CD4-positive, alpha-beta T cell (primary cell): ENCODE results near the gene TMEM131. TPM values are rescaled to one million over a fixed set of nuclear protein-coding genes. Genes with fewer than 3 reads are reported as not detected.

Experiments
- ATAC-seq: fragments of 200-7000 bp; cut with Tn5 transposase; one replicate; pipeline ENCODE4 v1.10.0; 2022; ENCODE audit warnings: mild to moderate bottlenecking; ENCODE audit not compliant: poor library complexity
- CTCF ChIA-PET: fragments of 350-600 bp; sonication (Branson Sonifier 250); formaldehyde crosslinking; loops from one replicate; lab custom pipeline; 2021; ENCODE audit warnings: antibody characterized with exemption, inconsistent platforms; lab: Charles Lee
- POLR2A ChIA-PET: fragments of 350-600 bp; sonication (Branson Sonifier 250); formaldehyde crosslinking; loops from one replicate; lab custom pipeline; 2021; ENCODE audit warnings: antibody characterized with exemption, inconsistent platforms; lab: Charles Lee
- DNase-seq, 14 experiments: peaks; one replicate each; pipeline ENCODE4 v3.0.0-alpha.2; 2013 to 2020; ENCODE audit warnings: mixed read lengths in 2 of 14
- H3K27ac ChIP-seq, 2 donors: one replicate each; pipeline versions ENCODE4 v1.5.1 to v1.7.0; 2013; ENCODE audit warnings: low read length in 2 of 2, low read depth in 1 of 2, mild to moderate bottlenecking in 1 of 2
- H3K27me3 ChIP-seq, 2 experiments: 1 replicate in 1 of 2; 2 replicates in 1 of 2; pipeline versions ENCODE4 v1.6.1 to v1.7.0; 2013; ENCODE audit warnings: low read length in 2 of 2, control low read depth in 1 of 2, mild to moderate bottlenecking in 1 of 2, moderate library complexity in 1 of 2; ENCODE audit not compliant: insufficient read depth in 2 of 2, control insufficient read depth in 1 of 2
- H3K36me3 ChIP-seq: one replicate; pipeline ENCODE4 v1.6.1; 2013; ENCODE audit warnings: low read length, control low read depth; ENCODE audit not compliant: insufficient read depth
- H3K4me1 ChIP-seq: one replicate; pipeline ENCODE4 v1.6.1; 2013; ENCODE audit warnings: low read length, control low read depth; ENCODE audit not compliant: insufficient read depth
- H3K4me3 ChIP-seq: one replicate; pipeline ENCODE4 v1.5.1; 2013; ENCODE audit warnings: mild to moderate bottlenecking, low read length, moderate library complexity
- H3K9me3 ChIP-seq, 2 experiments: 1 replicate in 1 of 2; 2 replicates in 1 of 2; pipeline versions ENCODE4 v1.6.1 to v1.7.0; 2013; ENCODE audit warnings: low read length in 2 of 2, mild to moderate bottlenecking in 2 of 2, control low read depth in 1 of 2, moderate library complexity in 1 of 2; ENCODE audit not compliant: control insufficient read depth in 1 of 2, insufficient read depth in 1 of 2
- H3K27ac Mint-ChIP-seq: one replicate; pipeline ENCODE4 v1.8.0; 2020; ENCODE audit warnings: mixed read lengths
- H3K27me3 Mint-ChIP-seq: one replicate; pipeline ENCODE4 v1.8.0; 2021; ENCODE audit warnings: mixed read lengths
- H3K36me3 Mint-ChIP-seq: one replicate; pipeline ENCODE4 v1.8.0; 2021; ENCODE audit warnings: low read depth, mixed read lengths
- H3K4me1 Mint-ChIP-seq: one replicate; pipeline ENCODE4 v1.8.0; 2021; ENCODE audit warnings: low read depth, mixed read lengths
- H3K4me3 Mint-ChIP-seq: one replicate; pipeline ENCODE4 v1.8.0; 2020; ENCODE audit warnings: mild to moderate bottlenecking, mixed read lengths
- H3K9me3 Mint-ChIP-seq: one replicate; pipeline ENCODE4 v1.8.0; 2020; ENCODE audit warnings: mixed read lengths
- CTCF ChIP-seq: fragments of 200-600 bp; IDR thresholded peaks from one replicate; pipeline ENCODE4 v1.8.0; 2022; ENCODE audit warnings: antibody characterized with exemption, mild to moderate bottlenecking
- intact Hi-C, 2 experiments: fragments of 100-400 bp; cut with DNase I in 1 of 2; cut with micrococcal nuclease in 1 of 2; formaldehyde crosslinking; loops; one replicate each; pipeline versions ENCODE4 v1.15.1 to v1.9.0; 2023 to 2025; cut with DNase I, micrococcal nuclease
- total RNA-seq, 174 experiments: library from RNA in 2 of 174; stranded (reverse) in 2 of 174; gene quantifications; one replicate each; pipeline ENCODE4 v1.2.3 and lab custom pipeline; 2021 to 2026

Gene TMEM131
- total RNA-seq, 2 experiments from 2014 or later, result 29.2 to 33.6 TPM

- intact Hi-C loops, result loop anchor here in 1 of 2 experiments (10.0 kb wide), 2 partner anchors 276 to 1106 kb away; partner anchors contain the start of gene TMEM131
- H3K27me3 ChIP-seq, result no peaks in the 10 kb centered on the region
- TF ChIP-seq CTCF, result no peak
- H3K9me3 ChIP-seq, result no peaks in the 10 kb centered on the region
- peaks cover 96% of the 10 kb centered on the region for H3K4me1 ChIP-seq
- peak overlapping the region; percentile 89 for H3K4me3 Mint-ChIP-seq
- DNase-seq (peak in 2 of 14 experiments; percentile 32 to 43), ATAC-seq (peak; percentile 28)
- H3K4me1 Mint-ChIP-seq, result peaks cover 93% of the 10 kb centered on the region
- ChIA-PET POLR2A (interaction anchor here (0.7 to 3.4 kb wide), 13 partner anchors 9 to 746 kb away, joined by 3 to 20 read pairs (median 6); partner anchors contain the start of genes ACTR1B and COX5B), CTCF (interaction anchor here (1.0 to 2.0 kb wide), 7 partner anchors 9 to 128 kb away, joined by 3 to 13 read pairs (median 5); no protein-coding TSS in a partner anchor)
- H3K27ac ChIP-seq, result peak overlapping the region; percentile 75 to 88
- H3K9me3 Mint-ChIP-seq, result no peaks in the 10 kb centered on the region
- H3K27me3 Mint-ChIP-seq, result no peaks in the 10 kb centered on the region
- peaks cover 69% of the 10 kb centered on the region for H3K36me3 ChIP-seq
- peak overlapping the region; percentile 76 for H3K4me3 ChIP-seq
- H3K36me3 Mint-ChIP-seq, result peaks cover 87% of the 10 kb centered on the region
- H3K27ac Mint-ChIP-seq, result peak overlapping the region; percentile 98
These were observed 276.8 kb downstream of the TMEM131 start for GRCh38 chr2:97718942-97719341.

GRCh38 chr2:97718051-97718882 is 277.5 kb downstream of the TMEM131 start:
- Histone ChIP-seq H3K9me3 (no peaks in the 10 kb centered on the region), H3K27ac (peak overlapping the region; percentile 75 to 88), H3K4me1 (peaks cover 95% of the 10 kb centered on the region), H3K27me3 (no peaks in the 10 kb centered on the region), H3K36me3 (peaks cover 62% of the 10 kb centered on the region), H3K4me3 (peak overlapping the region; percentile 76)
- peak overlapping the region; percentile 89 for H3K4me3 Mint-ChIP-seq
- DNase-seq (peak; percentile 57 to 89 (median 74)), ATAC-seq (peak; percentile 88)
- intact Hi-C loops, result loop anchor here in 1 of 2 experiments (10.0 kb wide), 2 partner anchors 277 to 1107 kb away; partner anchors contain the start of gene TMEM131
- peak overlapping the region; percentile 98 for H3K27ac Mint-ChIP-seq
- TF ChIP-seq CTCF, result no peak
- H3K27me3 Mint-ChIP-seq, result no peaks in the 10 kb centered on the region
- H3K9me3 Mint-ChIP-seq, result no peaks in the 10 kb centered on the region
- CTCF ChIA-PET, result interaction anchor here (1.0 to 2.0 kb wide), 7 partner anchors 8 to 128 kb away, joined by 3 to 13 read pairs (median 5); no protein-coding TSS in a partner anchor
- peaks cover 92% of the 10 kb centered on the region for H3K4me1 Mint-ChIP-seq
- POLR2A ChIA-PET, result interaction anchor here (0.7 to 3.4 kb wide), 14 partner anchors 9 to 747 kb away, joined by 3 to 20 read pairs (median 6); partner anchors contain the start of genes ACTR1B and COX5B
- H3K36me3 Mint-ChIP-seq, result peaks cover 89% of the 10 kb centered on the region

- Mint-ChIP-seq H3K27ac (peak overlapping the region; percentile 98), H3K9me3 (no peaks in the 10 kb centered on the region), H3K27me3 (no peaks in the 10 kb centered on the region), H3K4me1 (peaks cover 92% of the 10 kb centered on the region), H3K4me3 (peak overlapping the region; percentile 89), H3K36me3 (peaks cover 84% of the 10 kb centered on the region)
- Histone ChIP-seq H3K4me3 (peak overlapping the region; percentile 76), H3K36me3 (peaks cover 56% of the 10 kb centered on the region), H3K27ac (peak overlapping the region; percentile 75 to 88), H3K9me3 (no peaks in the 10 kb centered on the region), H3K27me3 (no peaks in the 10 kb centered on the region), H3K4me1 (peaks cover 95% of the 10 kb centered on the region)
- DNase-seq (peak in 2 of 14 experiments; percentile 8 to 31), ATAC-seq (no peak)
- CTCF ChIA-PET, result interaction anchor here (0.7 to 2.0 kb wide), 6 partner anchors 10 to 127 kb away, joined by 3 to 13 read pairs (median 4); no protein-coding TSS in a partner anchor
- TF ChIP-seq CTCF, result no peak
- POLR2A ChIA-PET, result interaction anchor here (1.0 to 3.4 kb wide), 8 partner anchors 8 to 72 kb away, joined by 3 to 20 read pairs (median 8); partner anchors contain the start of genes ACTR1B and COX5B
- intact Hi-C loops, result loop anchor here in 1 of 2 experiments (10.0 kb wide), 2 partner anchors 277 to 1107 kb away; partner anchors contain the start of gene TMEM131
These were observed 278.1 kb downstream of the TMEM131 start for GRCh38 chr2:97717613-97717995.
